ENCODE data around the gene KCNMB2.

DNA sequence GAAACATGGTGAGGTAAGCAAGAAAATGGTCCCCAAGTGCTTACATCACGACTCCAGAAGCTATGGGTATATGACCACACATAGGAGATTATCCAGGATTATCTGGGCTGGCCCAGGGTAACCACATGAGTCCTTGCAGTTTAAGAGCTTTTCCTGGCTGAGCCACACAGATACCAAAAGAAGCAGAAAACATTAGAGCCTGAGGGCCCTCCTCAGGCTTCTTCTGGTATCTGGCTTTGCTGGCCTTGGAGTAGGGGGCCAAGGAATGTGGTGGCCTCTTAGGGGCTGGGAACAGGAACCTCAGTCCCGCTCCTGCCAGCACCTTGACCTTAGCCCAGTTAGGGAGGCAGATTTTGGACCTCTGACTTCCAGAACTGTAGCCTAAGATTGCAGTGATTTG lies 259.1 kb downstream of the KCNMB2 start:
- TF ChIP-seq, protein P1, sequence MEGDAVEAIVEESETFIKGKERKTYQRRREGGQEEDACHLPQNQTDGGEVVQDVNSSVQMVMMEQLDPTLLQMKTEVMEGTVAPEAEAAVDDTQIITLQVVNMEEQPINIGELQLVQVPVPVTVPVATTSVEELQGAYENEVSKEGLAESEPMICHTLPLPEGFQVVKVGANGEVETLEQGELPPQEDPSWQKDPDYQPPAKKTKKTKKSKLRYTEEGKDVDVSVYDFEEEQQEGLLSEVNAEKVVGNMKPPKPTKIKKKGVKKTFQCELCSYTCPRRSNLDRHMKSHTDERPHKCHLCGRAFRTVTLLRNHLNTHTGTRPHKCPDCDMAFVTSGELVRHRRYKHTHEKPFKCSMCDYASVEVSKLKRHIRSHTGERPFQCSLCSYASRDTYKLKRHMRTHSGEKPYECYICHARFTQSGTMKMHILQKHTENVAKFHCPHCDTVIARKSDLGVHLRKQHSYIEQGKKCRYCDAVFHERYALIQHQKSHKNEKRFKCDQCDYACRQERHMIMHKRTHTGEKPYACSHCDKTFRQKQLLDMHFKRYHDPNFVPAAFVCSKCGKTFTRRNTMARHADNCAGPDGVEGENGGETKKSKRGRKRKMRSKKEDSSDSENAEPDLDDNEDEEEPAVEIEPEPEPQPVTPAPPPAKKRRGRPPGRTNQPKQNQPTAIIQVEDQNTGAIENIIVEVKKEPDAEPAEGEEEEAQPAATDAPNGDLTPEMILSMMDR (IDR thresholded peaks at IDR 0.05) = no peak
- no peak for TF ChIP-seq ZFX (IDR thresholded peaks at IDR 0.05; ENCODE audit: borderline replicate concordance)

Data from 22Rv1 (cell line).